ENCODE results near the gene TRPC4.

Gene TRPC4

GRCh38 chr13:37651891-37652290 lies 217.7 kb downstream of the TRPC4 start:
- DNase-seq = no peak

- DNase-seq = no peak
Observed at GRCh38 chr13:37648609-37649008, 221.0 kb downstream of the TRPC4 start.

- no peak for DNase-seq
Observed at GRCh38 chr13:37647031-37647650, 222.4 kb downstream of the TRPC4 start.

GRCh38 chr13:37646531-37646930 lies 223.0 kb downstream of the TRPC4 start:
- no peak for DNase-seq

GRCh38 chr13:37645181-37645740 lies 224.3 kb downstream of the TRPC4 start:
- DNase-seq = no peak

GRCh38 chr13:37641391-37641790 lies 228.2 kb downstream of the TRPC4 start:
- DNase-seq = no peak

DNA sequence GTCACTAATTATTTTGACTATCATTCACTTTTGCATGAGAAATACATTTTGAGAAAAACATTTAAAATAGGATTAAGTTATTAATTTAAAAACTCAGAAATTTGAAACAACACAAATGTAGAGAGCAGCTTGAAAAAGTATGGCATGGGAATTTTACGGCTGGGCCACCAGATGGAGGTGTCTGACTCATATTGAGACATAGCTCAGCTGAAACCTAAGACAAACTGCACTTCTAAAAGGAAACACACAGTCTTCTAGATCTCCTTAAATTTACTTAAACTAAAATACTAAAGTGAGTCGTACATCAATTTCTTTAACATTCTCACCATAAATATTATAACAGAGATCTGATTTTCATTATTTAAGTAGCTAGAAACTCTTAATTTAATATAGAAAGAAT lies 229.1 kb downstream of the TRPC4 start:
- DNase-seq = no peak

- no peak for DNase-seq
Observed at GRCh38 chr13:37636701-37637100, 232.9 kb downstream of the TRPC4 start.

DNA sequence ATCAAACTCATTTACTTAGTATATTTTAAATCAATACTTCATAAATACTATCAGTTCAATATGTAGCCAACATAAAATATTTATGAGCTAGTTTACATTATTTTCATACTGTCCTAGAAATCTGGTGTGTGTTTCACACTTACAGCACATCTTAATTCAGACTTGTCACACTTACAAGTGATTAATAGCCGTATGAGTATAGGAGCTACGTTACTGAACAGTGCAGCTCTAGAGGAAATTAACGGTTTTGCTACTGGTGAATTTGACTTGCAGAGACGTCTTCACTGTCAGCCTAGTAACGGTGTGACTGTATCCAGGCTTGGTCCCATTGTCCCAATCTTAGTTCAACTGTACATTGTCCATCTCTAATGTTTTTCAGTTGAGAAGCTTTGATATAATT lies 237.3 kb downstream of the TRPC4 start:
- DNase-seq = no peak

GRCh38 chr13:37627428-37627827 lies 242.1 kb downstream of the TRPC4 start:
- DNase-seq = no peak

DNA sequence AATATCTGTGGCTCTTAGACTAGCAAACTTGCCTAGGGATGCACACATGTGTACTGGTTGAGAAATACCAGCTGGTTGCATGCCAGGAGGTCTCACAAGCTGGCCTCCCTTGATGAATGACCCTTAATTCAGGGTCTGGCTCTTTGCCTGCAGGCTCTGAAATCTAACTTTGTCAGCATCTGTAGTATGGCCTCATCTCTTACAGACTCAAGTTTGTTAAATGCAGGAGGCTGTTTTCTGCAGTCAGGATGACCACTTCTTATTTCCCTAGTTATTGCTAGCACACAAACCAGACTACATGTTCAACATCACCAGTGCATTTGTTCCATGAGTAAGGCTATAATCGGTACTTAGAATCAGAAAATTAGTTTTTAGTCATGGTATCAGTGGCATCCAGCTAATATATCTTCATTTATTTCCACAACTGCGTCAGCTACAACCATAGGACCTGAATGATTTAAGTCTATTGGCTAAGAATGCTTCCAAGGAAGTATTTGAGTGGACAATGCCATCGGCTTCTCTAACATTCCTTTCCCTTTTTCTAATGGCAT lies 247.7 kb downstream of the TRPC4 start:
- DNase-seq = no peak

GRCh38 chr13:37618554-37618953 lies 251.0 kb downstream of the TRPC4 start:
- no peak for DNase-seq

- DNase-seq = no peak
Observed at GRCh38 chr13:37617173-37617572, 252.4 kb downstream of the TRPC4 start.

GRCh38 chr13:37616131-37616530 lies 253.4 kb downstream of the TRPC4 start:
- DNase-seq = no peak

DNA sequence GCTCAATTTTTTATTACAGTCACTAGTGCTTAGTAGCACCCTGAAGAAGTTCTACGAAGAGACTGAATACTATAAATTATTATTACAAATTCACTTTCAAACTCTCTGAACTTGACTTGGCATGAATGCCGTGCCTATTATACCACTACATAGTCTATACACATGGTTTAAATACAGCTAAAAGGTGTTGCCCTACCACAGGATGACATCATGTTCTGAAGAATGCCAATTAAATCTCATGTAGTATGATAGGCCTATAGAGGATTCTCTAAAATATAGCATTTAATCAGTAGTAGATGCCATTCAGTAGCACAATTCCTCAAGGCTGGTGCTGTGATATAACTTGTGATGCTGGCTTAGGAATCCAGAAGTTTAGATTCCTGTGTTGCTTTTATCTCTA lies 254.3 kb downstream of the TRPC4 start:
- DNase-seq = no peak

- DNase-seq = no peak
Observed at GRCh38 chr13:37613638-37614037, 255.9 kb downstream of the TRPC4 start.

DNA sequence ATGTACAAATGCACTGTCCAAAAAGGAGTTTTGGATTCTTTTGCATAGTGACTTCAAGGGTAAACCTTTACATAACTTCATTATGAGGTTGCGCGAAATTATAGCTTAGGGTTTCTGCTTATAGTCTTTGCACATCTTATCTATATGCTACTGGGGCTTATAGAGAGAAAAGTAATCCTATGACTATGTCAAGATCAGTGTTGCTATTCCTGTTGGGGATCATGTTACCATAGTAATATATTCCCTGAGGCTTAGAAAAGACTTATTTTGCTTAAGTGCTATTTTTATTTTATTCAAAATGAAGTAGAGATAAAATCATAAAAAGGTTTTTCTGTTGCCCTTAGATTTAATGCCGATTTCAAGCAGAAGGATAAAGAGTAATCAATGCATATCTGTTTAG lies 256.3 kb downstream of the TRPC4 start:
- no peak for DNase-seq

- no peak for DNase-seq
Observed at GRCh38 chr13:37608750-37609339, 260.7 kb downstream of the TRPC4 start.

DNA sequence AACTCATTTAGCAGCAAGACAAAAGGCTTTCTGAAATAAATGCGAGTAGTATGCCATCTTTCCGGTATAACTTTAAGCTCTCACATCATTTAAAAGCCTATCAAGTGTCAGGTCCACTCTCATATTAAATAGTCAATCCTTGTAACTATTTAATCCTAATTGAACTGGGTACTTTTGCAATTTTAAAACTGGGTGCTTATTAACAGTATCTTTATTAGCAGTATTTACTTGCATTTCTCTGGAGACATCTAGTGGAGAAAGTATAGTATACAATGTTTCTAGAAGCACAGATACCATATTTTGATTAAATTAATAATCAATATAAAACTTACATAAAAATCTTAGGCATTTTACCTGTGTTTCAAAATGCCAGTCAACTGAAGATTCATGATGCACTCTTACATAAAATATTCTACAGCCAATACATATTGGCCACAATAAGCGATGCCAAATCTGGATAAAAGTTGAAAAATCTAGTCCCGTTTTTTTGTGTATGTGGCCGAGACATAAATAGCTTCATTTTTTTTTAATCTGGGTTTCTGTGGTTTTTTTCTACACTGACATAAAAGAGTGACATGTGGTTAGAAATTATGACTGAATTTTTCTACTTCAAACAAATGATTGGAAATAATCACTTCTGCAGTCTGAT lies 266.7 kb downstream of the TRPC4 start:
- no peak for DNase-seq

GRCh38 chr13:37601648-37602440 lies 267.7 kb downstream of the TRPC4 start:
- no peak for DNase-seq

GRCh38 chr13:37599519-37599918 lies 270.1 kb downstream of the TRPC4 start:
- DNase-seq = no peak

DNA sequence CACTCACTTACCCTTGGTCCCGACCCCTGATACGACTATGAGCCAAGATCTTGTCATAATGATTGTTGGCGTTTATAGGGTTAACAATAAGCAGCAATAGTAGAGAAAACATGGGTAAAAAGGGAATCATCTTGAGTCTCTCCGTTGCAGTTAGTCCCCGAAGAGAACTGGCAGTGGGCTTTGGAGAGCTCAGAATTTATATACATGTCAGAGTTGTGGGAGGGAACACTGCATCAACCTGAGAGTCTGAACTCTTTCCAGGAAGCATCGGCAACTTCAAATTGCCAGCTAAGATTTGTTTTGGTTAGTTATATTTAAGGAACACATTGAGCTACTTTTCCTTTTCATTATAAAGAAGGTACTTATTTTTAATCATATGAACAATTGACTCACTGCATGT lies 271.0 kb downstream of the TRPC4 start, which contains the start of gene POSTN:
TSS of gene POSTN (minus strand) at position 172 of the 400 bp plus-strand sequence. CDS start at position 130, 42 bp downstream.
- no peak for DNase-seq

GRCh38 chr13:37597477-37598025 lies 272.0 kb downstream of the TRPC4 start:
- no peak for DNase-seq

Data from inflammatory macrophage treated with lipopolysaccharide for 4 hours (primary cell).